ENCODE data around the gene SRC.

The SRC gene

GRCh38 chr20:37385659-37386504 lies 39.9 kb downstream of the SRC start:
- no peak for DNase-seq

- no peak for DNase-seq
These were observed 40.7 kb downstream of the SRC start for GRCh38 chr20:37386505-37387251.

- DNase-seq: no peak
These were observed 41.8 kb downstream of the SRC start for GRCh38 chr20:37387519-37388269.

GRCh38 chr20:37388831-37389230 lies 42.9 kb downstream of the SRC start:
- DNase-seq: no peak

GRCh38 chr20:37389241-37389747 lies 43.4 kb downstream of the SRC start:
- DNase-seq: no peak

- DNase-seq: no peak
These were observed 43.9 kb downstream of the SRC start for GRCh38 chr20:37389844-37390275.

- no peak for DNase-seq
These were observed 44.6 kb downstream of the SRC start for GRCh38 chr20:37390503-37390890.

GRCh38 chr20:37390891-37391525 lies 45.1 kb downstream of the SRC start:
- no peak for DNase-seq

GRCh38 chr20:37392441-37393195 lies 46.7 kb downstream of the SRC start:
- no peak for DNase-seq

GRCh38 chr20:37393196-37393862 lies 47.4 kb downstream of the SRC start:
- DNase-seq: no peak

- no peak for DNase-seq
These were observed 48.1 kb downstream of the SRC start for GRCh38 chr20:37393863-37394542.

- DNase-seq: no peak
These were observed 48.8 kb downstream of the SRC start for GRCh38 chr20:37394543-37395409.

- no peak for DNase-seq
These were observed 49.5 kb downstream of the SRC start for GRCh38 chr20:37395410-37395797.

- DNase-seq: no peak
These were observed 50.0 kb downstream of the SRC start for GRCh38 chr20:37395921-37396415.

GRCh38 chr20:37396416-37397075 lies 50.6 kb downstream of the SRC start:
- DNase-seq: no peak

- no peak for DNase-seq
These were observed 51.4 kb downstream of the SRC start for GRCh38 chr20:37397076-37397953.

- no peak for DNase-seq
These were observed 52.2 kb downstream of the SRC start for GRCh38 chr20:37397954-37398749.
